GM12878 (cell line): ENCODE measurements around the gene GABBR2. TPM values are rescaled to one million over a fixed set of nuclear protein-coding genes. Genes with fewer than 3 reads are reported as not detected.

Experiments used
- ATAC-seq: fragments of 200-7000 bp; cut with Tn5 transposase; 3 replicates; pipeline ENCODE4 v1.9.1; 2020; ENCODE audit warnings: mild to moderate bottlenecking, moderate library complexity
- BruUV-seq: library from RNA; stranded (reverse); fragments of 400-500 nt; replicated peaks from 2 replicates; lab custom pipeline; 2021; lab: Mats Ljungman, UMichigan
- CTCF ChIA-PET: fragments of 300-600 bp; sonication (Branson Sonifier 250); formaldehyde crosslinking; extraction: SDS; loops from one replicate; lab custom pipeline; 2021; ENCODE audit warnings: inconsistent platforms; lab: Yijun Ruan, JAX
- POLR2A ChIA-PET: fragments of 350-600 bp; formaldehyde crosslinking; extraction: SDS; loops from one replicate; lab custom pipeline; 2021; ENCODE audit warnings: inconsistent platforms; lab: Charles Lee
- RAD21 ChIA-PET: fragments of 300-600 bp; sonication (Branson Sonifier 250); formaldehyde crosslinking; loops from one replicate; lab custom pipeline; 2023; ENCODE audit warnings: antibody characterized with exemption; ENCODE audit not compliant: unreplicated experiment; lab: Charles Lee
- SMC1A ChIA-PET: fragments of 300-600 bp; sonication (Branson Sonifier 250); formaldehyde crosslinking; loops from one replicate; lab custom pipeline; 2023; ENCODE audit not compliant: unreplicated experiment, uncharacterized antibody; lab: Charles Lee
- DNase-seq: peaks from one replicate; pipeline ENCODE4 v3.0.0-alpha.2; 2011; ENCODE audit warnings: low read depth, low spot score
- FAIRE-seq: peaks from 3 replicates; lab custom pipeline; 2011; peaks lifted over from hg19 to GRCh38; lab: Jason Lieb, UNC
- H2AFZ ChIP-seq: 2 replicates; pipeline ENCODE4 v1.6.0; 2011; ENCODE audit warnings: low read depth, low read length, control low read depth; ENCODE audit not compliant: control insufficient read depth
- H3K27ac ChIP-seq: 2 replicates; pipeline ENCODE4 v1.5.1; 2011; ENCODE audit warnings: control low read depth; ENCODE audit not compliant: control insufficient read depth, insufficient read depth
- H3K27me3 ChIP-seq, 2 experiments: replicated peaks in 1 of 2; 2 replicates each; pipeline versions ENCODE4 v1.6.0 to v1.6.1; 2011; ENCODE audit warnings: low read length in 1 of 2; ENCODE audit not compliant: control insufficient read depth in 2 of 2, insufficient read depth in 2 of 2
- H3K36me3 ChIP-seq, 2 experiments: 2 replicates each; pipeline ENCODE4 v1.5.1; 2011; ENCODE audit warnings: low read length in 1 of 2; ENCODE audit not compliant: control insufficient read depth in 2 of 2, insufficient read depth in 2 of 2
- H3K4me1 ChIP-seq: 2 replicates; pipeline ENCODE4 v1.6.1; 2011; ENCODE audit warnings: mild to moderate bottlenecking, low read length, moderate library complexity, mixed read lengths; ENCODE audit not compliant: control insufficient read depth, insufficient read depth
- H3K4me2 ChIP-seq: 2 replicates; pipeline ENCODE4 v1.6.0; 2011; ENCODE audit warnings: control low read depth; ENCODE audit not compliant: control insufficient read depth, insufficient read depth
- H3K4me3 ChIP-seq: fragments of 200-600 bp; sonication (generic); 2 replicates; pipeline ENCODE4 v1.5.1; 2016
- H3K79me2 ChIP-seq: 2 replicates; pipeline ENCODE4 v1.6.0; 2011; ENCODE audit warnings: low read length; ENCODE audit not compliant: control insufficient read depth, insufficient read depth
- H3K9ac ChIP-seq: 2 replicates; pipeline ENCODE4 v1.8.0; 2011; ENCODE audit warnings: low read length, control low read depth, mixed read lengths; ENCODE audit not compliant: control insufficient read depth, insufficient read depth
- H3K9me3 ChIP-seq: replicated peaks from 3 replicates; pipeline ENCODE4 v1.5.1; 2011; ENCODE audit warnings: mild to moderate bottlenecking, low read length; ENCODE audit not compliant: control insufficient read depth, insufficient read depth
- H4K20me1 ChIP-seq: 2 replicates; pipeline ENCODE4 v1.6.0; 2011; ENCODE audit not compliant: control insufficient read depth, insufficient read depth
- BACH1 ChIP-seq: fragments of 450-650 bp; IDR thresholded peaks from 2 replicates; pipeline ENCODE4 v1.6.1; 2017; ENCODE audit warnings: mild to moderate bottlenecking, borderline replicate concordance
- CBX3 ChIP-seq: fragments of 200-600 bp; sonication (generic); IDR thresholded peaks from 2 replicates; pipeline ENCODE4 v1.6.1; 2016; ENCODE audit warnings: low read depth, borderline replicate concordance
- CREM ChIP-seq: IDR thresholded peaks from 2 replicates; pipeline ENCODE4 v1.6.1; 2014; ENCODE audit warnings: antibody characterized with exemption, low read depth
- DPF2 ChIP-seq: fragments of 450-650 bp; IDR thresholded peaks from 2 replicates; pipeline ENCODE4 v1.6.1; 2017; ENCODE audit warnings: mild to moderate bottlenecking
- EP300 ChIP-seq, 2 experiments: fragments of 150-350 bp in 1 of 2; IDR thresholded peaks; 2 replicates each; pipeline ENCODE4 v1.6.1; 2011 to 2012; ENCODE audit warnings: low read depth in 2 of 2, low read length in 2 of 2, borderline replicate concordance in 1 of 2, improper control_type of control experiment in 1 of 2, inconsistent platforms in 1 of 2; ENCODE audit not compliant: control insufficient read depth in 1 of 2
- ETV6 ChIP-seq, 2 experiments: fragments of 450-650 bp in 1 of 2; IDR thresholded peaks in 1 of 2; conservative IDR thresholded peaks in 1 of 2; 2 replicates each; pipeline ENCODE4 v1.6.1; 2014; ENCODE audit warnings: antibody characterized with exemption in 1 of 2, borderline replicate concordance in 1 of 2, low read depth in 1 of 2, mild to moderate bottlenecking in 1 of 2, moderate library complexity in 1 of 2
- FOS ChIP-seq: IDR thresholded peaks from 3 replicates; pipeline ENCODE4 v1.6.1; 2011; ENCODE audit warnings: borderline replicate concordance; ENCODE audit not compliant: insufficient read length; ENCODE audit errors: extremely low read depth
- FOXM1 ChIP-seq: IDR thresholded peaks from 2 replicates; pipeline ENCODE4 v1.6.1; 2012; ENCODE audit warnings: low read depth, mild to moderate bottlenecking, inconsistent platforms, low read length, moderate library complexity
- GATAD2B ChIP-seq: fragments of 450-650 bp; conservative IDR thresholded peaks from 2 replicates; pipeline ENCODE4 v1.6.1; 2017; ENCODE audit warnings: low read depth, mild to moderate bottlenecking, moderate library complexity
- HDGF ChIP-seq: fragments of 450-650 bp; IDR thresholded peaks from 2 replicates; pipeline ENCODE4 v1.6.1; 2016; ENCODE audit warnings: antibody characterized with exemption
- IKZF2 ChIP-seq, 2 experiments: fragments of 450-650 bp; IDR thresholded peaks; 2 replicates each; pipeline ENCODE4 v1.6.1; 2017; ENCODE audit warnings: mild to moderate bottlenecking in 2 of 2, moderate library complexity in 2 of 2
- KAT2A ChIP-seq: conservative IDR thresholded peaks from 2 replicates; pipeline ENCODE4 v1.6.1; 2011; ENCODE audit warnings: low read depth, low read length; ENCODE audit not compliant: control insufficient read depth
- KDM1A ChIP-seq: fragments of 200-600 bp; sonication (generic); IDR thresholded peaks from 2 replicates; pipeline ENCODE4 v1.6.1; 2016; ENCODE audit warnings: borderline replicate concordance
- MTA3 ChIP-seq: IDR thresholded peaks from 2 replicates; pipeline ENCODE4 v1.6.1; 2012; ENCODE audit warnings: low read length, inconsistent platforms, borderline replicate concordance
- NFYB ChIP-seq: IDR thresholded peaks from 2 replicates; pipeline ENCODE4 v1.6.1; 2011; ENCODE audit warnings: low read depth, mild to moderate bottlenecking, low read length, improper control_type of control experiment, moderate library complexity; ENCODE audit not compliant: insufficient read depth
- POLR2A ChIP-seq: IDR thresholded peaks from 2 replicates; pipeline ENCODE4 v1.6.1; 2011; ENCODE audit warnings: low read depth, mild to moderate bottlenecking, low read length
- RBBP5 ChIP-seq: fragments of 200-600 bp; sonication (generic); conservative IDR thresholded peaks from 2 replicates; pipeline ENCODE4 v1.6.1; 2016
- RUNX3 ChIP-seq: IDR thresholded peaks from 2 replicates; pipeline ENCODE4 v1.6.1; 2012; ENCODE audit warnings: low read length, inconsistent platforms
- SMARCA5 ChIP-seq: fragments of 450-650 bp; IDR thresholded peaks from 2 replicates; pipeline ENCODE4 v1.6.1; 2017; ENCODE audit warnings: mild to moderate bottlenecking
- YBX1 ChIP-seq: fragments of 450-650 bp; IDR thresholded peaks from 2 replicates; pipeline ENCODE4 v1.6.1; 2016; ENCODE audit warnings: antibody characterized with exemption
- YY1 ChIP-seq: IDR thresholded peaks from 2 replicates; pipeline ENCODE4 v1.6.1; 2011; ENCODE audit warnings: low read depth, mild to moderate bottlenecking, low read length
- WGBS: methylation state at CpG from one replicate; pipeline ENCODE4 v1.1.6; 2016; ENCODE audit warnings: low lambda C conversion rate; ENCODE audit not compliant: insufficient replicate concordance, insufficient coverage; ENCODE audit errors: missing lambda C conversion rate; 5-methylcytosine and 5-hydroxymethylcytosine counted together
- in situ Hi-C: fragments of 300-500 bp; cut with MboI; formaldehyde crosslinking; loops from 9 replicates; pipeline ENCODE4 v1.14.3; 2018; ENCODE audit warnings: mixed read lengths
- intact Hi-C: fragments of 100-400 bp; cut with micrococcal nuclease; formaldehyde crosslinking; loops from one replicate; pipeline ENCODE4 v1.14.2; 2022; ENCODE audit not compliant: unreplicated experiment
- polyA plus RNA-seq, 11 experiments: library from polyadenylated mRNA; depleted of rRNA in 4 of 11; unstranded in 6 of 11; stranded (reverse) in 5 of 11; fragments of >200 nt; fragmentation: Nextera tagmentation in 4 of 11; fragmentation: Illumina TruSeq in 1 of 11; extraction: Ambion mirVana in 4 of 11; extraction: Trizol in 1 of 11; gene quantifications; 1 replicate in 1 of 11; 2 replicates in 10 of 11; pipeline versions ENCODE4 v1.2.1 to v1.2.3, GENCODE V29; 2011 to 2016; ENCODE audit warnings: inconsistent platforms in 2 of 11, missing spikeins in 2 of 11, low read depth in 1 of 11
- total RNA-seq, 4 experiments: library from RNA; depleted of rRNA in 3 of 4; stranded (reverse); fragments of >200 nt in 3 of 4; fragmentation: Illumina TruSeq in 1 of 4; extraction: Trizol in 1 of 4; gene quantifications; 2 replicates each; pipeline versions ENCODE4 v1.2.1 to v1.2.3, GENCODE V29; 2013 to 2021

GABBR2 gene
- total and polyA plus RNA-seq, 10 of the 15 experiments (the other 5 are each of a cell fraction or from before 2014, with no cell fraction given), result 0.02 to 2.2 (median 0.06) TPM; not detected in 2

- Histone ChIP-seq H3K4me1 (no peaks in the 10 kb centered on the region), H3K9me3 (no peaks in the 10 kb centered on the region), H2AFZ (no peak overlapping the region), H3K79me2 (no peaks in the 10 kb centered on the region), H3K9ac (no peak overlapping the region), H3K27me3 (peaks cover under 1 to 5% of the 10 kb centered on the region in 2 experiments; a peak in 2 of 4 replicates), H3K4me2 (no peak overlapping the region), H3K36me3 (no peaks in the 10 kb centered on the region), H3K4me3 (no peak overlapping the region), H3K27ac (no peak overlapping the region), H4K20me1 (no peaks in the 10 kb centered on the region)
- peak; percentile 36; the same call in 2 of the 3 replicates for ATAC-seq
- intact Hi-C loops (no loop called here), in situ Hi-C loops (no loop called here)
- RAD21 ChIA-PET, result no interaction called here
- no peak for DNase-seq
- no TSS peak for BruUV-seq
- CTCF ChIA-PET, result no interaction called here
- WGBS, result 13% methylated on average over 3 of the region's 3 CpGs
- SMC1A ChIA-PET, result interaction anchor here (1.2 kb wide), 1 partner anchor 9 kb away, joined by 4 read pairs; no protein-coding TSS in a partner anchor
- TF ChIP-seq NFYB (peak; percentile 91), CBX3 (no peak), YY1 (0 out of 2 replicates have a peak, but pooled peaks have one; percentile 26)
- POLR2A ChIA-PET, result no interaction called here
- no peak for FAIRE-seq
Observed at GRCh38 chr9:98326459-98327248, 382.1 kb downstream of the GABBR2 start.

GRCh38 chr9:98324801-98325200, 383.9 kb downstream of the GABBR2 start:
- no TSS peak for BruUV-seq
- intact Hi-C loops (no loop called here), in situ Hi-C loops (no loop called here)
- H3K27ac ChIP-seq, result no peak overlapping the region
- H3K27me3 ChIP-seq, result peaks cover 0 to 3% of the 10 kb centered on the region in 2 experiments; a peak in 1 of 4 replicates
- no peaks in the 10 kb centered on the region for H3K4me1 ChIP-seq
- SMC1A ChIA-PET, result no interaction called here
- H3K79me2 ChIP-seq, result no peaks in the 10 kb centered on the region
- H3K9ac ChIP-seq, result no peak overlapping the region
- ATAC-seq, result no peak
- FAIRE-seq, result no peak
- RAD21 ChIA-PET, result no interaction called here
- CTCF ChIA-PET, result no interaction called here
- POLR2A ChIA-PET, result no interaction called here
- no peak for DNase-seq
- no peak overlapping the region for H2AFZ ChIP-seq
- no peaks in the 10 kb centered on the region for H3K36me3 ChIP-seq
- H3K4me2 ChIP-seq, result no peak overlapping the region
- no peak overlapping the region for H3K4me3 ChIP-seq
- WGBS, result 66% methylated on average over 6 of the region's 6 CpGs
- H3K9me3 ChIP-seq, result no peaks in the 10 kb centered on the region
- no peaks in the 10 kb centered on the region for H4K20me1 ChIP-seq
- TF ChIP-seq RBBP5 (no peak), ETV6 (conservative IDR thresholded peaks at IDR 0.05 in 1 of 2, IDR thresholded peaks at IDR 0.05 in 1 of 2; ENCODE audit: borderline replicate concordance in 1 of 2, low read depth in 1 of 2) (no peak), FOXM1 (no peak), IKZF2 (IDR thresholded peaks at IDR 0.05) (no peak), FOS (no peak), HDGF (no peak), KDM1A (no peak), POLR2A (no peak), DPF2 (no peak), CREM (no peak), KAT2A (no peak), RUNX3 (no peak), GATAD2B (no peak), MTA3 (no peak), BACH1 (no peak), YBX1 (no peak), SMARCA5 (no peak), EP300 (IDR thresholded peaks at IDR 0.05; ENCODE audit: borderline replicate concordance in 1 of 2, control insufficient read depth in 1 of 2, low read depth in 2 of 2, low read length in 2 of 2) (no peak)
